Omental fat pad (tissue), 4 donors: ENCODE data around the gene ELN. TPM values are rescaled to one million over a fixed set of nuclear protein-coding genes. Genes with fewer than 3 reads are reported as not detected.

Source experiments
- ATAC-seq: fragments of 150-250 bp; one replicate; pipeline ENCODE4 v1.9.1; 2016; ENCODE audit warnings: mild to moderate bottlenecking, moderate library complexity; ENCODE audit not compliant: low FRiP score
- DNase-seq: peaks from one replicate; pipeline ENCODE4 v3.0.0-alpha.2; 2019; ENCODE audit warnings: low spot score
- CTCF ChIP-seq, 3 donors: fragments of 450-650 bp; IDR thresholded peaks; one replicate each; pipeline ENCODE4 v1.5.1; 2016 to 2017; ENCODE audit warnings: antibody characterized with exemption in 3 of 3, mild to moderate bottlenecking in 3 of 3, moderate library complexity in 2 of 3
- total RNA-seq, 4 donors: library from RNA; depleted of rRNA; stranded (reverse); fragments of >200 nt; gene quantifications; one replicate each; pipeline ENCODE4 v1.1.0, GENCODE V29; 2016

ELN gene
- total RNA-seq, 4 donors from 2014 or later = 61.2 to 133 (median 83.8) TPM

GRCh38 chr7:74015670-74016069 lies 12.3 kb upstream of the ELN start:
- TF ChIP-seq CTCF (IDR thresholded peaks at IDR 0.05) = no peak
- no peak for ATAC-seq
- DNase-seq = no peak

GRCh38 chr7:74017125-74017524 lies 10.8 kb upstream of the ELN start:
- ATAC-seq (no peak), DNase-seq (no peak)
- TF ChIP-seq CTCF (IDR thresholded peaks at IDR 0.05) = no peak

- ATAC-seq (no peak), DNase-seq (no peak)
- no peak for TF ChIP-seq CTCF (IDR thresholded peaks at IDR 0.05)
These were observed 9.6 kb upstream of the ELN start for GRCh38 chr7:74018246-74018895.

- ATAC-seq = no peak
- no peak for DNase-seq
- TF ChIP-seq CTCF (IDR thresholded peaks at IDR 0.05) = no peak
These were observed 8.8 kb upstream of the ELN start for GRCh38 chr7:74019149-74019548.

GRCh38 chr7:74020390-74020789 lies 7.6 kb upstream of the ELN start:
- TF ChIP-seq CTCF (IDR thresholded peaks at IDR 0.05) = no peak
- DNase-seq (no peak), ATAC-seq (no peak)

GRCh38 chr7:74021546-74022320 lies 6.2 kb upstream of the ELN start:
- DNase-seq (no peak), ATAC-seq (no peak)

More at GRCh38 chr7:74021546-74022320, 6.2 kb upstream of the ELN start:
- no peak for TF ChIP-seq CTCF (IDR thresholded peaks at IDR 0.05)
